HepG2 (cell line): ENCODE results near the gene CDT1. TPM values are rescaled to one million over a fixed set of nuclear protein-coding genes. Genes with fewer than 3 reads are reported as not detected.

ENCODE experiments used
- CREM ChIP-seq, 2 experiments: sonication (generic) in 1 of 2; formaldehyde crosslinking in 1 of 2; IDR thresholded peaks; 2 replicates each; pipeline versions ENCODE4 v1.4.0 to v1.6.1; 2016 to 2020; ENCODE audit warnings: antibody characterized with exemption in 1 of 2, mild to moderate bottlenecking in 1 of 2, missing genetic modification reagents in 1 of 2
- EZH2 ChIP-seq: conservative IDR thresholded peaks from 2 replicates; pipeline ENCODE4 v1.6.1; 2012; ENCODE audit warnings: mild to moderate bottlenecking, low read depth, low read length, moderate library complexity
- GATA4 ChIP-seq: sonication (generic); IDR thresholded peaks from 2 replicates; pipeline ENCODE4 v1.6.1; 2016; ENCODE audit warnings: antibody characterized with exemption, low read depth, borderline replicate concordance
- GFI1 ChIP-seq: sonication (generic); formaldehyde crosslinking; IDR thresholded peaks from 2 replicates; pipeline ENCODE4 v1.5.0; 2020; ENCODE audit warnings: missing genetic modification reagents, mild to moderate bottlenecking, borderline replicate concordance
- HOXD1 ChIP-seq: sonication (generic); formaldehyde crosslinking; IDR thresholded peaks from 2 replicates; pipeline ENCODE4 v1.5.0; 2020; ENCODE audit warnings: missing genetic modification reagents
- SOX6 ChIP-seq, 2 experiments: fragments of 450-650 bp in 1 of 2; sonication (generic) in 1 of 2; formaldehyde crosslinking in 1 of 2; IDR thresholded peaks; 2 replicates each; pipeline versions ENCODE4 v1.4.0 to v1.6.1; 2017 to 2020; ENCODE audit warnings: antibody characterized with exemption in 1 of 2, mild to moderate bottlenecking in 1 of 2, missing genetic modification reagents in 1 of 2
- ZEB1 ChIP-seq: IDR thresholded peaks from 2 replicates; pipeline ENCODE4 v1.6.1; 2012; ENCODE audit warnings: mild to moderate bottlenecking, low read depth, inconsistent platforms; ENCODE audit not compliant: insufficient replicate concordance
- ZMYM2 ChIP-seq: sonication (generic); formaldehyde crosslinking; IDR thresholded peaks from 2 replicates; pipeline ENCODE4 v1.8.0; 2022; ENCODE audit warnings: mild to moderate bottlenecking, missing genetic modification reagents
- ZNF407 ChIP-seq: sonication (generic); formaldehyde crosslinking; IDR thresholded peaks from one replicate; pipeline ENCODE4 v1.5.1; 2020; ENCODE audit warnings: mild to moderate bottlenecking, missing genetic modification reagents; ENCODE audit errors: not compliant biosample characterization
- polyA plus RNA-seq, 8 experiments: library from polyadenylated mRNA; depleted of rRNA in 3 of 8; stranded (reverse) in 7 of 8; unstranded in 1 of 8; fragments of >200 nt; fragmentation: Illumina TruSeq in 4 of 8; extraction: Trizol in 4 of 8; gene quantifications; 2 replicates each; pipeline versions ENCODE4 v1.2.1 to v1.2.3, GENCODE V29; 2011 to 2016; ENCODE audit warnings: low read depth in 4 of 8, missing spikeins in 1 of 8, mixed read lengths in 1 of 8; ENCODE audit not compliant: insufficient read depth in 1 of 8
- total RNA-seq, 5 experiments: library from RNA; depleted of rRNA; stranded (reverse); fragments of >200 nt; fragmentation: Illumina TruSeq; extraction: Trizol; gene quantifications; 2 replicates each; pipeline ENCODE4 v1.2.3, GENCODE V29; 2016; ENCODE audit warnings: low read depth in 1 of 5
- TF ChIP-seq, protein P1 (sequence below): sonication (generic); formaldehyde crosslinking; IDR thresholded peaks from 2 replicates; pipeline ENCODE4 v1.8.1; 2023; ENCODE audit warnings: mild to moderate bottlenecking, missing genetic modification reagents
- TF ChIP-seq, protein P2 (sequence below): sonication (generic); formaldehyde crosslinking; IDR thresholded peaks from 2 replicates; pipeline ENCODE4 v1.8.1; 2023; ENCODE audit warnings: missing genetic modification reagents, inconsistent platforms, borderline replicate concordance

Gene CDT1
- total and polyA plus RNA-seq, 2 of the 13 experiments (the other 11 are each of a cell fraction or from before 2014, with no cell fraction given), result 23.1 to 23.8 TPM

DNA sequence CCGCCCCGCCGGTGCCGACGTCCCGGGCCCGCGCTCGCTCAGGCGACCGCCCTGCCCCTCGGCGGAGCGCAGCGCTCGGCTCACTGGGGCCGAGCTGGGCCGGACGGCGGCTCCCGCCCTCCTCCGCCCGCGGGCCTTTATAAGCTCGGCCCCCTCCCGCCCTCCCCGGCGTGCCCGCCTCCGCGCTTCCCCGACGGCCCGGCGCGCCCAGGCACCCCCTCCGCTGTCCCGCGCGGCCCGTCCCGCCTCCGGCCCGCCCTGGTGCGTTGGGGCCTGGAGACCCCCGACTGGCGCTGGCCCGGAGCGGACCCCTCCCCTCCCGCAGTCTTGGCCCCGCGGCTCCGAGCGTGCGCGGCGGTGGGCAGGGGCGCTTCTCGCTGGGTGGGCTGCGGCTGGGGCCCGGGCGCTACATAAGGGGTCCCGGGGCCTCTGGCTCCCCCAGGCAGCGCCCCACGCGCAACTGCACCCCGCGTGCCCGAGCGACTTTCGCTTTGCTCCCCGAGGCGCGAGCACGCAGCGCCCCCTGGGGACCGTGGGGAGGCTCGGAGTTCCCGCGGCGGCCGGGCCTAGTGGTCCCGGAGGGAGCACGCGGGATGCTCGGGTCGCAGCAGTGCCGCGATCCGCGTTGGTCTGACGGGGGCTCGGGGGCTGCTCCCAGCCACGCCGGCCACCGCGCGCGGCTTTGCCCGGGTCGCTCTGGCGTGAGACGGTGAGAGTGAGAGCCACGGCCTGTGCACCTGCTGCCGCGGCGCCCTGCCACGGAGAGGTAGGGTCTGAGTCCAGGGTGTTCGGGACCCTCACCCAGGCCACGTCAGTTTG, 18.3 kb upstream of the CDT1 start, which contains the start of gene PIEZO1 (continued):
- TF ChIP-seq ZNF407 (CRISPR knock-in tag) (peak; percentile 98), EZH2 (no peak), HOXD1 (CRISPR knock-in tag) (no peak), GFI1 (CRISPR knock-in tag) (peak; percentile 44; the same call in 1 of the 2 replicates), SOX6 (IDR thresholded peaks at IDR 0.05) (no peak), SOX6 (CRISPR knock-in tag; IDR thresholded peaks at IDR 0.05) (peak; percentile 27; the same call in 1 of the 2 replicates), CREM (IDR thresholded peaks at IDR 0.05) (no peak), CREM (CRISPR knock-in tag; IDR thresholded peaks at IDR 0.05) (no peak), GATA4 (no peak), ZMYM2 (CRISPR knock-in tag) (no peak; the same call in 1 of the 2 replicates), ZEB1 (no peak)
- TF ChIP-seq, protein P1, sequence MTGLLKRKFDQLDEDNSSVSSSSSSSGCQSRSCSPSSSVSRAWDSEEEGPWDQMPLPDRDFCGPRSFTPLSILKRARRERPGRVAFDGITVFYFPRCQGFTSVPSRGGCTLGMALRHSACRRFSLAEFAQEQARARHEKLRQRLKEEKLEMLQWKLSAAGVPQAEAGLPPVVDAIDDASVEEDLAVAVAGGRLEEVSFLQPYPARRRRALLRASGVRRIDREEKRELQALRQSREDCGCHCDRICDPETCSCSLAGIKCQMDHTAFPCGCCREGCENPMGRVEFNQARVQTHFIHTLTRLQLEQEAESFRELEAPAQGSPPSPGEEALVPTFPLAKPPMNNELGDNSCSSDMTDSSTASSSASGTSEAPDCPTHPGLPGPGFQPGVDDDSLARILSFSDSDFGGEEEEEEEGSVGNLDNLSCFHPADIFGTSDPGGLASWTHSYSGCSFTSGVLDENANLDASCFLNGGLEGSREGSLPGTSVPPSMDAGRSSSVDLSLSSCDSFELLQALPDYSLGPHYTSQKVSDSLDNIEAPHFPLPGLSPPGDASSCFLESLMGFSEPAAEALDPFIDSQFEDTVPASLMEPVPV (CRISPR knock-in tag), result peak; percentile 36; the same call in 1 of the 2 replicates
- TF ChIP-seq, protein P2, sequence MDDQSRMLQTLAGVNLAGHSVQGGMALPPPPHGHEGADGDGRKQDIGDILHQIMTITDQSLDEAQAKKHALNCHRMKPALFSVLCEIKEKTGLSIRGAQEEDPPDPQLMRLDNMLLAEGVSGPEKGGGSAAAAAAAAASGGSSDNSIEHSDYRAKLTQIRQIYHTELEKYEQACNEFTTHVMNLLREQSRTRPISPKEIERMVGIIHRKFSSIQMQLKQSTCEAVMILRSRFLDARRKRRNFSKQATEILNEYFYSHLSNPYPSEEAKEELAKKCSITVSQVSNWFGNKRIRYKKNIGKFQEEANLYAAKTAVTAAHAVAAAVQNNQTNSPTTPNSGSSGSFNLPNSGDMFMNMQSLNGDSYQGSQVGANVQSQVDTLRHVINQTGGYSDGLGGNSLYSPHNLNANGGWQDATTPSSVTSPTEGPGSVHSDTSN (CRISPR knock-in tag), result 0 out of 2 replicates have a peak, but pooled peaks have one; percentile 47
